Measurements from ENCODE around the gene HAND2.

HAND2 gene

GRCh38 chr4:173571620-173572019, 41.6 kb upstream of the HAND2 start:
- no peak for TF ChIP-seq CTCF (IDR thresholded peaks at IDR 0.05; ENCODE audit: low read depth, low read length)
- no peak for DNase-seq (ENCODE audit: extremely low read depth, low read depth)

GRCh38 chr4:173565281-173565680, 35.3 kb upstream of the HAND2 start:
- no peak for TF ChIP-seq CTCF (IDR thresholded peaks at IDR 0.05; ENCODE audit: low read depth, low read length)
- DNase-seq (ENCODE audit: extremely low read depth, low read depth) = no peak

GRCh38 chr4:173564461-173564860, 34.4 kb upstream of the HAND2 start:
- no peak for TF ChIP-seq CTCF (IDR thresholded peaks at IDR 0.05; ENCODE audit: low read depth, low read length)
- no peak for DNase-seq (ENCODE audit: extremely low read depth, low read depth)

GRCh38 chr4:173560896-173561295, 30.9 kb upstream of the HAND2 start:
- no peak for TF ChIP-seq CTCF (IDR thresholded peaks at IDR 0.05; ENCODE audit: low read depth, low read length)
- DNase-seq (ENCODE audit: extremely low read depth, low read depth) = no peak

GRCh38 chr4:173556398-173557131, 26.5 kb upstream of the HAND2 start:
- DNase-seq (ENCODE audit: extremely low read depth, low read depth) = no peak

GRCh38 chr4:173547889-173548288, 17.9 kb upstream of the HAND2 start:
- no peak for DNase-seq (ENCODE audit: extremely low read depth, low read depth)
- TF ChIP-seq CTCF (IDR thresholded peaks at IDR 0.05; ENCODE audit: low read depth, low read length) = no peak

More at GRCh38 chr4:173556398-173557131, 26.5 kb upstream of the HAND2 start:
- no peak for TF ChIP-seq CTCF (IDR thresholded peaks at IDR 0.05; ENCODE audit: low read depth, low read length)

GRCh38 chr4:173546776-173547175, 16.7 kb upstream of the HAND2 start:
- no peak for TF ChIP-seq CTCF (IDR thresholded peaks at IDR 0.05; ENCODE audit: low read depth, low read length)
- DNase-seq (ENCODE audit: extremely low read depth, low read depth) = no peak
